Limb (tissue), 2 donors: ENCODE results near the gene FLNB.
A peak's percentile ranks its signal among the peaks of the same experiment; 100 is the strongest.

Experiments used
- DNase-seq, 2 donors: peaks; one replicate each; pipeline ENCODE4 v3.0.0-alpha.2; 2016; ENCODE audit errors: extremely low spot score in 2 of 2

Gene FLNB

DNA sequence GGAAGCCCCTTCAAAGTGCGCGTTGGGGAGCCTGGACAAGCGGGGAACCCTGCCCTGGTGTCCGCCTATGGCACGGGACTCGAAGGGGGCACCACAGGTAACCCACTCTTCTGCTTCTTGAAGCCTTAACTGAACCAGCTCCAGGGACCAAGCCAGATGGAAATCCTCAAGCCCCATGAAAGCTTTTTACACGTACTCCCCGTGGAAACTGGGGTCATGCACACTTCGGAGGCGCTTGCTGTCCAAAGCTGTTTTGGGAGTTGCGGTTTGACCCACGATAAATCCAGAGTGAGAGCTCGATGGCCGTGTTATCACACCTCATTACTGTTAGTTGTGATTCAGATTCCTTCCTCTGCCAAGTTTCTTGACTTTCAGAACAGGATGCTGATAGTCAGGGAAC is 155.0 kb downstream of the FLNB start:
- DNase-seq, result no peak

DNA sequence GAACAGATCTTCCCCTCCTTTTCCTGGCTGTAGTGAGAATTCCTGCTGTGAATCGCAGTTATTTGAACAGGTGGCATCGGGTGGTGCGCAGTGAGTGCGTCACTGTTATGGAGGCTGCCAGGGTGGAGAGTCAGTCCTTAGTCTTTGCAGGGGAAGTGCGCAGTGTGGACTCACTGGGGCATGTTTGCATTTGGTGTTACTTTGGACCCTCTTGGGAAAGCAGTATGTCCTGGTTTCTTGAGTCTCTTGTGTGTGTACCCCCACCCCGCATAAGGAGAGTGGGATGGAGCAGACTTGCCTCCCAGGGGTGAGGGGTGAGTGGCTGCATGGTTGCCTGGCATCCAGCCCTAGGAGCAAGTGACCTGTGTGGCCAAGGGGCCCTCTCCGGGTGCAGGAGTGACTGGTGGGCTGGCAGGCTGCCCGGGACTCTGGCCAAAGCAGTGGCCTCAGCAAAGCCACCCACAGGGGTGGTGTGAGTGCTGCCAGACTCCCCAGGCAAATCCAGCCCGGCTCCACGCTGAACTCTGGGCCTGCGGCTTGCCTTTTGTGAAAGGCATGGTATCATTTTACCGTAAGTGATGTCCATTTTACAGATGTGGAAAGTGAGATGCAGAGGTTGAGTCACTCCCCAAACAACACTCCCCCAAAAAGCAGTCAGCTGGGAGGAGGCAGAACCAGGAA is 156.1 kb downstream of the FLNB start:
- DNase-seq, result peak in 1 of 2 donors; percentile 68

DNA sequence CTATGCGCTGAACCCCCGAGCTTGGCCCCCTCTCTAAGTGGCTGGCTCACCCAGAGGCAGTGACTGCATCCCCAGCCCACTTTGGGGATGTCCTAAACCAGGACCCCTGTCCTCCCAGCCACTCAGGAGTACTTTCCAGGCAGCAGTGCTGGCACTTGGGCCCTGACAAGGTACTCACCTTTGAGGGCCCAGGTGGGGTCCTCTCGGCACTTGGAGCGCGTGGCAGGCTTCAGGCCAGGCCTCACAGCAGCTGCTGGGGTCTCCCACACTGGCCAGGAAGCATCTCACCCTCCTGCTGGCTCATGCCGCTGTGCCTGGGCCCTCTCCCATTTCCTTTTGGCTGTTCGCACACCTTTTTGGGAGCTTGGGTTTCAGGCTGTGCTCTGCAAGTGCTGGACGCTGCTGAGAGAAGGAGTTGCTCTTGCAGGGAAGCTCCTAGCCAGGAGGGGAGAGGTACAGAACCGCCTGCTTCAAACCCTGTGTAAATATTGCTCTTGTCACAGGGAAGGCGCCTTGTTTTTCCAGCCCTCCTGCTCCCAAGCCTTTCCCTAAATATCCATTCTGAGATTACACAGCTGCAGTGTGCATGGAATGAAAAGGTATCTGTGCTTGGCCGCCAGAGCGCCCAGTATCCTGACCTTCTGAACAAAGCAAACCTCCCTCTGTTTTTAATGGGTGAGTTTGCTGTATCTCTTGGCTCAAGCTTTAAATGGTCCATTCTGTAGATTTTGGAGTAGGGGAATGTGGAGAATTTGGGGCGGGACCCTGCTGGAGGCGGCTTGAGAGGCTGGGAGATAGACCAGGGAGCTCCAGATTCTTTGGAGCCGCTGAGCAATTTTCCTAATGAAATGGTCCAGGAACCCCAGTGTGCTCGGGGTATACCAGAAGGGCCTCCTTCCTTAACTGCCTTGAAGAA is 156.9 kb downstream of the FLNB start:
- peak; percentile 34 to 68 for DNase-seq

DNA sequence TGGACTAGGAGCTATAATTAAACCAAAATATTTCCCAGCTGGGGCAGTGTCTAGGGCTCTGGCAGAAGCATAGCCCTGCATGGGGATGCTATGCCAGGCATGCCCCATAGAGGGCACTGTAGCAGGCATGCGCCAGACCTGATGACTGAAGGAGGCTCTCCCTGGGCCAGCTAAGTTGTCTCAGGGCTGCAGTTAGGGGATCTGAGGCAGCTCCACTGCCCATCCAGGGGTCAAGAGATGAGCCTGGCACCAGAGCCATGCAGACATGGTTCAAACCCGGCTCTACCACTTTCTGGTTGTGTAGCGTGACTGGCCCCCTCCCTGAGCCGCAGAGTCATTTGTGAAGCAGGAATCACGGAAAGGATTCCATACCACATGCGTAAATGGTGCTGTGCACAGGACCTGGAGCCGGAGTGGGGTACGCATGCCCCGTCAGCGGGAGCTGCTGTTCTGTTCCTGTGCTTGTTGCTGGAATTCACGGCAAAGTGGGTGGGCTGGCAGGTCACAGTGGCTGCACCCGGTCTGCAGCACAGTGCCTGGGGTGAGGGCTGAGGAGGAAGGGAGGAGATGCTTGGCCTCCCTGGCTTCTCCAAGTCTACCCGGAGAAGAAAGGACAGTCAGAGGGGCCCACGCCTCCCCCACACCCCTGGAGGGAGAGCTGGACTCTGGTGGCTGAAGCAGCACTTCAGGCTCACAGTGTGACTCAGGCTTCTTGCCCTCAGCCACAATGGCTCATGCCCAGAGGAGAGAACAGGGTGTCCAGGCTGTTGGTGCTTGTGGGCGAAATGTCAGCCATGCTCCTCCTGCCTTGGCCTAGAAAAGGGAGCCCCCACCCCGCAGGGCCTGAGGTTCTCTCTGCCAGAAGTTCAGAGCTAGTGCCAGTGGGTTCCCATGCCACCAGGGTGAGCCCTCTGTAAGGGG is 159.5 kb downstream of the FLNB start:
- peak in 1 of 2 donors; percentile 77 for DNase-seq

DNA sequence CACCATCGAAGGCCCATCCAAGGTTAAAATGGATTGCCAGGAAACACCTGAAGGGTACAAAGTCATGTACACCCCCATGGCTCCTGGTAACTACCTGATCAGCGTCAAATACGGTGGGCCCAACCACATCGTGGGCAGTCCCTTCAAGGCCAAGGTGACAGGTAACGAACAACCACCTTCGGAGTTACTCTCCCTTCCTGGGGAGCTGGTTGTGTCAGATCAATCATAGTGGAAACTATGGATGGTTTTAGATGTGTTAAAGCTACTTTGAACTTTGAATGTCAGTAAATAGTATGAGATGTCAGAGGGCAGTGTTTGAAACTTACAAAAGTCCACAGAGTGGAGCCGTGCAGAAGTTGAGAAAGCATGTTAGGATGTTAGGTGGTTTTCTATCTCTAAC is 160.3 kb downstream of the FLNB start:
- no peak for DNase-seq

DNA sequence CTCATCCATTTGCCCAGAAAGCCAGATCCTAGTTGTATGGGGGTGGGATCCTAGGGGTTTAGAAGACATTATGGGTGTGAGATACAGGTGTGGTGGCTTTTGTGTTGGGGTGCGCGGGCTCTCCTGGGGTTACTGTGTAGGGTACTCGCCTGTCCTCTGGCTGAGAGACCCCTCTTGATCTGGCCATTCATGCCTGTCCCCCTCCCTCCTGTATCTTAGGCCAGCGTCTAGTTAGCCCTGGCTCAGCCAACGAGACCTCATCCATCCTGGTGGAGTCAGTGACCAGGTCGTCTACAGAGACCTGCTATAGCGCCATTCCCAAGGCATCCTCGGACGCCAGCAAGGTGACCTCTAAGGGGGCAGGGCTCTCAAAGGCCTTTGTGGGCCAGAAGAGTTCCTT is 161.1 kb downstream of the FLNB start:
- no peak for DNase-seq

DNA sequence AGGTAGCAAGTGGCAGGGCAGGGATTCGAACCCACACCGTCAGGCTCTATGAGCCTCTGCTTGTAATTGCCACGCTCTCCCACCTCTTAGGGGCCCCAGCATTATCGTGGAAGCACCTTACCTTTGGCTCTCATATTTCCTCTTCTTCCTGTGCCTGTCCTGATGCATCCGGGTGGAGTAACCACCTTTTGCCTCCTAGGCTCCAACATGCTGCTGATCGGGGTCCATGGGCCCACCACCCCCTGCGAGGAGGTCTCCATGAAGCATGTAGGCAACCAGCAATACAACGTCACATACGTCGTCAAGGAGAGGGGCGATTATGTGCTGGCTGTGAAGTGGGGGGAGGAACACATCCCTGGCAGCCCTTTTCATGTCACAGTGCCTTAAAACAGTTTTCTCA is 162.2 kb downstream of the FLNB start:
- DNase-seq, result no peak

DNA sequence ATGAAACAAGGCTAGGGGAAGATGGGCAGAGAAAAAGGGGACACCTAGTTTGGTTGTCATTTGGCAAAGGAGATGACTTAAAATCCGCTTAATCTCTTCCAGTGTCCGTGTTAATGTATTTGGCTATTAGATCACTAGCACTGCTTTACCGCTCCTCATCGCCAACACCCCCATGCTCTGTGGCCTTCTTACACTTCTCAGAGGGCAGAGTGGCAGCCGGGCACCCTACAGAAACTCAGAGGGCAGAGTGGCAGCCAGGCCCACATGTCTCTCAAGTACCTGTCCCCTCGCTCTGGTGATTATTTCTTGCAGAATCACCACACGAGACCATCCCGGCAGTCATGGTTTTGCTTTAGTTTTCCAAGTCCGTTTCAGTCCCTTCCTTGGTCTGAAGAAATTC is 162.9 kb downstream of the FLNB start:
- no peak for DNase-seq

DNA sequence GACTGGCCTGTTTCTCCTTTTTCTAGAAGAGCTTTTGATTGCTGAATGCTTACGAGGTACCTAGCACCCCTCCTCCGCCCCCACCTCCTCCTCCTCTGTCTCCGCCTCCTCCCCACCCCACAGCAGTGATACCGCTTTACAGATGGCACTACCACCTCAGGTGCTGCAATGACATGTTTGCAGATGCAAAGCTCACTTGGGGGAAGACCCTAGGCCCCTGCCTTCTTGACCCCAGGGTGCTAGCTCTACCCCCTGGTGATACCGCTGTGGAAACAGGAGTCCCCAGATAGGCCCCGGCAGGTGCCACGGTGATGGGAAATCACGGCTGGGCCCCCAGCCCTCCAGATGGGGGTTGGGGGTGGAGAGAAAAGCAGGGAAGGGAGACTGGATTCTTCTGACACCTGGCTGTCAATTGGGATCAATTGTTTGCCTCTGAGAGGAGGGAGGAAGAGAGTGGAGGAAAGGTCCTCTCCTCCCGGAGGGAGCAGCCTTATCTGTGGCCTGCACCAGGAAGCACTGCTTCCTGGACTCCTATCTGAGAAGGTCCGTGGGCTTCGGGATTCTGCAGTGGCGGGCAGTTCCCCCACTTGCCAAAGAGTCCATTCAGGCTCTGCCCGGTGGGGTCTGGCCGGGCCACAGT is 164.9 kb downstream of the FLNB start:
- DNase-seq, result no peak

DNA sequence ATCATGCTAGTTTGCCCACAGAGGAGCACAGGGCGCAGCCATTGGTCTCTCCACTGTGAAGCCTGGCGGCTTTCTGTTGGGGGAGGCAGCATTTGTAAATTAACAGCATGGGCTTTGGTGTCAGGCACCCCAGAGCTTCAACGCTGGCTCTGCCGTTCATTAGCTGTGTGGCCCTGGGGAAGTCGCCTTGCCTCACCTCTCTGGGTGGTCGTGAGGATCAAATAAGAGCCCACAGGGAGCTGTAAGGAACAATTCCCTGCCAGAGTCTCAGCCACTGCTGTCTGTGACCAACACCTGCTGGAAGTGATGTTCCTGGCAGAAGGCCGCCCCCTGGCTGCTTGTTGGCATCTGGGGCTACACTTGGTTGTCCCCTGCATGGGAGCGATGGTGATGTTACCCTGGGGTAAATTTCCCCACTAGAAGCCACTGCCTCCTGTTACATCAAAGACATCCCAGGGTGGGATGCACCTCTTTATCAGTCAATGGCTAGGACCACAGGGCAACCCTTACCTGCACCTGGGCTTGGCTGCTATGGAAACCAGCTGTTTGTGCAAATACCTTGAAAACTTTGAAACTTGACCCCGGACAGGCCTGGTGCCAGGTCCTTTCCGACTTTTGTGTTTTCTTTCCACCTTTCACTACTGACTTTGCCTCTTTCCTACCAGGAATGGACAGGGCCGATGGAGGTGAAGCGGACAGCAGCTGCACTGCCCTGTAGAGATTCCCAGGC is 165.6 kb downstream of the FLNB start:
- peak in 1 of 2 donors; percentile 69 for DNase-seq

DNA sequence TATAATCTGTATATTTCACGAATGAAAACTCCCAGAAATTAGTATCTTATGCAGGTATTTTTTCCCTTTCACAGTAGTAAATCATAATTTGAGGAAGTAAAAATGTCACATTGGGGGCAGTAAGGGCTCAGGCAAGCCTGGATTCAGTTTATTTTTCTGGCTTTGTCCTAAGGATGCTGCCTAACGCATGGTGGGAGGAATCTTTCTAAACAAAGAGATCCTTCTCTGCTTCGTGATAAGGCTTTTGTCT is 166.9 kb downstream of the FLNB start:
- DNase-seq, result no peak

DNA sequence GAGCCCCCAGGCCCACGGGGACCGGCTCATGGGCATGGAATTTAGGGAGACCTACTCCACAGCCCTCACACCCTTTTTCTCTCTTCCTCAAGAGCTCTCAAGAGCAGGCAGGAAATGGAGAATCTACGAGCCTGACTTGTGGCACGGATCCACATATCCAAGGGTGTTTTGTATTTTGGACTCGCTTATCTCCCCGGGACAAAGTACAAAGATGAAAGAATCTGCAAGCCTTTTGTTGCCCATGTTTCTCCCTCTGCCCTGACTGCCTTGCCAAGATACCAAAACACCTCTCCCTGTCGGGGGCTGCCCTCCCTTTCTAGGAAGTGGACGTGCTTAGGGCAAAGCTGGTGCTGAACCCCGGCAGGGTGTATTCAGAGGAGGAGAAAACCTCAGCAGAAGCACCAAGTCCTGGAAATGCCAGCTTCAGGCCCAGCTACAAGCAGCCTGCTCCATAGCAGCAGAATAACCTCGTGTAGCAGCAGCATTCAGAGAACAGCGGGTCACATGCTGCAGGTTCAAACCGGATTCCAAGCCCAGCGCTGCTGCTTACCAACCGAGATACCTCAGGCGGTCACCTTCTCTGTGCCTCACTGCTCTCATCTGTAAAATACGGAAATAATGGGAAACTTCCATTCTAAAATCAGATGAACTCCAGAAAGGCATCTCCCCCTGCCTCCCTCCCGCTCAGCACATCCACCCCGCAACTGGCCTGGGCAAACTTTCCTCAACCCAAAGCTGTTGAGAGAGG is 167.4 kb downstream of the FLNB start:
- DNase-seq, result no peak

DNA sequence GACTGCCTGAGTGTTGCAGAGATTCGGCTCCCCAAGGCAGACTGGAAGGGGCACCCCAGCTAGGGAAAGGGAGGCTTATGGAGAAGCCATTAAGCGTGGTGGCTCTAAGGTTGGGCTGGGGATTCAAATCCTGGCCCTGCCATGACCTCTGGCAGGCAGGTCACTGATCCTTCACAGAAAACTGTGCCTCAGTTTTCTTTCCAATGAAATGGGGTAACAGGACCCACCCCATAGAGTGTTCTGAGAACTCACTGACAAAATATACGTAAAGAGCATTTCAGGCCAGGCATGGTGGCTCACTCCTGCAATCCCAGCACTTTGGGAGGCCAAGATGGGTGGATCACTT is 167.9 kb downstream of the FLNB start:
- no peak for DNase-seq

DNA sequence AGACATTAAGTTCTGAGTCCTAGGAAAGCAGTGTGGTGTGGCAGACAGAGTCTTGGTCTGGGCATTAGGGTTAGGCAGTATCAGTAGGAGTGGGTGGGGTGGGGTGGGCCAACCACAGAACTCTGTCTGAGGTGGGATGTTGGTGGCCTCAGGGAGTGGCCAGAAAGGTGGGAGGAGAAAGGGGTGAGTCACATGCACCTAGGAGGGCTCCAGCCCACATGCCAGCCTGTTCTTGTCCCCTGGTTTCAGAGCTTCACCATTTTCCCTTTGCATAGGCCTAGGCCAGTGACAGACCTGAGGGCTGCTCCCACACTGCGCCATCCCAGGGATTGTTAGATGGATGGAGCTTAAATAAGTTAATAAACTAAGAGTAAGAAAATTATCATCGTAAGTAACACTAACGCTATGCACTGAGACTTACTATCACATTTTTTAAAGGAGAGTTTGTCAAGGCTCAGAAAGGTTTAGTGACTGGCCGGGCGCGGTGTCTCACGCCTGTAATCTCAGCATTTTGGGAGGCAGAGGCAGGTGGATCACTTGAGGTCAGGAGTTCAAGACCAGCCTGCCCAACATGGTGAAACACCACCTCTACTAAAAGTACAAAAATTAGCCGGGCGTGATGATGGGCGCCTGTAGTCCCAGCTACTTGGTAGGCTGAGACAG is 168.7 kb downstream of the FLNB start:
- no peak for DNase-seq

DNA sequence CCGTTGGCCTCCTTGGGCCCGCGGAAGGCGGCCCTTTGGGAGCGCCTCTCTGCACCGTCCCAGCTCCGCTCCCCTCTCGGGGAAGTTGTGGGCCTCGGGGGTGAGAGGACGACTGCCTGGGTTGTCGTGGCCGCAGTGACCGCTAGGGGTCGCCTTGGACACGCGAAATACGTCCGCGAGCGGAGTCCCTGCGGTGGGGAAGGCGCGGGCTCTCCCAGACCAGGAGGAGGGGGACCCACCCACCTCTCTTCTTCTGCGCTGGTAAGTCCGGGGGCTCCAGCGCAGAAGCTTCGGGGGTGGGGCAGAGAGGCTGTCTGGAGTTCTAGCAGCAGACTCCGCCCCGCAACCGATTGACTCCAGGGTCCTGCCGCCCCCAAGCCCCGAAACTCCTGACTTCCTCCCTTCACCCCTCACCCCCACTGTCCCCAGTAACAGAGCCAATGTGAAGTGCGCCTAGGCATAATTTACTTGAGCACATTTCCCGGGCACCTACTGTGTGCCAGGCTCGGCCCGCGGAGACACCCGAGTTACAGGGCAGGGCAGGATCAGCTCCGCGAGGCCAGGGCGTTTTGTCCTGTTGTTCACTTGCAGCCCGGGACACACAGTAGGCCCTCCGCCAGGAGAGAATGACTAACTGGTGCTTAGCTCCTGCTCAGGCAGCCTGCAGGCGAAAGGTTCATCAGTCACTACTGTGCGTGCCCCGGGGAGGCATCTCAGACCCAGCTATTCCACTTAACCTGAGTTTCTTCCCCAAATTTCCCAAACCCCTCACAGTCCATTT is 169.7 kb downstream of the FLNB start:
- DNase-seq, result peak; percentile 79 to 95

DNA sequence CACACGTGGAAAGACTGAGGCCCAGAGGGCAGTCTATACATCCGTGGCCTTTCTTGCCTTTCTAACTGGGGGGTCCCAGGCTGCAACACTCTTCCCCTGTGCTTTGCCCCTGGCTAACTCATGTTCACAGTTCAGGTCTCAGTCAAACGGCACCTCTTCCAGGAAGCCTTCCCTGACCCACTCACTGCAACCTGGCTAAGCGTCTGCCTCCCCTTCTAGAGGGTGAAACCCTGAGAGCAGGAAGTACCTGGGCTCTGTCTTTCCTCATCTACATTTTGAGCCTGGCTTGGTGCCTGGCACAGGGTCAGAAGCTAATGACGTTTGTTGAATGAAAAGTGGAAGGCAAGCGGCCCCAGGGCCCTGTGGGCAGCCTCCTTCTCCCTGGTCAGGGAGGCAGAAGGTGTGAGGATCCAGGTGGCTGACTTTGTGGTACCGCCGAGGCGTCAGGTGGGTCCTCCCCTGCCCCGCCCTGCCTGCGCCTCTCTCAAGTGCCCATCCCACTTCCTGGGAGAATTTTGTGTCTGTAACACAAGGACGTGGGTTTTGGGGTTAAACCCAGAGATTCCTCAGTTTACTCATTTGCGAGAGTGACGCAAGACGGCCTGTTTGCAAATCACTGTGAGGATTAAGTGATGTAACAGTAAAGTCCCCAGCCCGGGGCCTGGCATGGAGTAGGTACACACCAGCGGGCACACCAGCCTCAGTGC is 170.5 kb downstream of the FLNB start:
- DNase-seq, result no peak

DNA sequence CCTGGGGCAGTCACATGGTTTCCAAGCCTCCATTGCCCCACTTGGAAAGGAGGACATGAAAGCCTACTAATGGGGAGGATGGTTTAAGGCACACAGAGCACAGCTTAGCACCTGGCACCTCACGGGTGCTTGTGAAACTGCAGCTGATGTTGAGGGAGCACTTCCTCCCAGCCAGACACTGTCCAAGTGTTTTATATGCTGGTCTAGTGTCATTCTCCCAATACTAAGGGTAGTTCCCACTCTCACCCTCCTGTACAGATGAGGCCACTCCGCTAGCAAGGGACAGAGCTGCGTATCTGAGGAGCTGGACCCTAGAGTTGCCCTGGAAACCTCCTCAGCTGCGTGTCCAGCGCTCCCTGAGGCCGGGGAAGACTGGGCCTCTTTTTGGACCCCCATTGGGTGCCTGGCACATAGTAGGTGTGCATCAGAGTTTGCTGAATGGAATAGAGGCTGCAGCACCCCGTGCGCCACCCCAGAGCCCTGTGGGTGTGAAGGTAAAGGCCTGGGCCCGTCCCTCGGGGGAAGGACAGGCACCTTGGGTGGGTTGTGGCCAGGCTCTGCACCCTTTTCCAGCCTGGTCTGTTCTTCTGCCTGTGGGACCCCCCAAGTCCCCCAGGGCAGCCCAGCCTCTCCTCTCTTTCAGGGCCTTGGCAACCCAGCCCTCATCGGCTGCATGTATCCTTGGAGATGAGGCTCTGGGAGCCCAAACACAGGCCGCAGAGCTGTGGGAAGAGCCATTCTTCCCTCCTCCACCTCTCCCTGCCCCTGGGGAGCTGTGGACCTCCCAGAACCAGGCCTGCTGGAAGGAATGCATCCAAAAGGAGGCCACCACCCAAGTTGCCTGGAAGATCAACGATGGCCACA is 171.2 kb downstream of the FLNB start:
- DNase-seq, result no peak
